OCI-LY7 (cell line): ENCODE measurements around the gene AOPEP. TPM values are rescaled to one million over a fixed set of nuclear protein-coding genes. Genes with fewer than 3 reads are reported as not detected.

ENCODE experiments used
- BruUV-seq: library from RNA; stranded (reverse); fragments of 400-500 nt; replicated peaks from 2 replicates; lab custom pipeline; 2021; lab: Mats Ljungman, UMichigan
- CTCF ChIA-PET: fragments of 300-600 bp; sonication (Branson Sonifier 250); formaldehyde crosslinking; loops from one replicate; lab custom pipeline; 2022; ENCODE audit warnings: antibody characterized with exemption; ENCODE audit not compliant: unreplicated experiment; lab: Charles Lee
- POLR2A ChIA-PET: fragments of 300-600 bp; sonication (Branson Sonifier 250); formaldehyde crosslinking; loops from one replicate; lab custom pipeline; 2022; ENCODE audit warnings: antibody characterized with exemption; lab: Charles Lee
- DNase-seq: peaks from one replicate; pipeline ENCODE4 v3.0.0-alpha.2; 2015; ENCODE audit warnings: low spot score
- H2AFZ ChIP-seq: fragments of 200-600 bp; sonication (generic), shearing (Covaris generic); 2 replicates; pipeline ENCODE4 v1.6.1; 2014; ENCODE audit warnings: mild to moderate bottlenecking, antibody characterized with exemption, low read length, moderate library complexity
- H3K27ac ChIP-seq: fragments of 200-600 bp; sonication (generic); 2 replicates; pipeline ENCODE4 v1.5.1; 2014; ENCODE audit warnings: mixed run types, low read depth, mild to moderate bottlenecking, moderate library complexity, low read length, inconsistent platforms; ENCODE audit not compliant: poor library complexity, severe bottlenecking
- H3K36me3 ChIP-seq: fragments of 200-600 bp; sonication (generic); 2 replicates; pipeline ENCODE4 v1.6.1; 2014; ENCODE audit warnings: mild to moderate bottlenecking, antibody characterized with exemption, low read length, moderate library complexity, mixed read lengths; ENCODE audit not compliant: insufficient read depth
- H3K4me1 ChIP-seq: fragments of 200-600 bp; sonication (generic); 2 replicates; pipeline ENCODE4 v1.5.1; 2014; ENCODE audit warnings: mild to moderate bottlenecking, low read length; ENCODE audit not compliant: insufficient read depth, poor library complexity, severe bottlenecking
- H3K4me2 ChIP-seq: fragments of 200-600 bp; sonication (generic); 2 replicates; pipeline ENCODE4 v1.6.1; 2014; ENCODE audit warnings: mild to moderate bottlenecking, low read length
- H3K4me3 ChIP-seq: fragments of 200-600 bp; sonication (generic); 2 replicates; pipeline ENCODE4 v1.5.1; 2014; ENCODE audit warnings: mild to moderate bottlenecking, low read depth, low read length; ENCODE audit not compliant: poor library complexity, severe bottlenecking
- H3K79me2 ChIP-seq: fragments of 200-600 bp; sonication (generic); 2 replicates; pipeline ENCODE4 v1.6.1; 2016; ENCODE audit warnings: low read depth, mild to moderate bottlenecking, low read length, moderate library complexity, mixed read lengths; ENCODE audit not compliant: insufficient read depth
- H3K9me2 ChIP-seq: fragments of 200-600 bp; sonication (generic); 2 replicates; pipeline ENCODE4 v1.6.1; 2016; ENCODE audit warnings: mild to moderate bottlenecking, low read length, mixed read lengths; ENCODE audit not compliant: insufficient read depth
- H3K9me3 ChIP-seq: fragments of 200-600 bp; sonication (generic); 2 replicates; pipeline ENCODE4 v1.6.1; 2014; ENCODE audit warnings: mild to moderate bottlenecking, mixed run types, low read length, mixed read lengths
- H4K20me1 ChIP-seq: fragments of 200-600 bp; sonication (generic); 2 replicates; pipeline ENCODE4 v1.6.1; 2014; ENCODE audit warnings: mild to moderate bottlenecking, antibody characterized with exemption, low read length, moderate library complexity, mixed read lengths; ENCODE audit not compliant: insufficient read depth
- EZH2phosphoT487 ChIP-seq: fragments of 200-600 bp; sonication (generic); IDR thresholded peaks from 2 replicates; pipeline ENCODE4 v1.6.1; 2018; ENCODE audit warnings: low read depth, borderline replicate concordance, mild to moderate bottlenecking, mixed run types, antibody characterized with exemption, low read length, moderate library complexity, mixed read lengths
- intact Hi-C: fragments of 100-400 bp; cut with micrococcal nuclease; formaldehyde crosslinking; loops from one replicate; pipeline ENCODE4 v1.10.0; 2022; ENCODE audit not compliant: unreplicated experiment
- total RNA-seq, 2 experiments: library from RNA; depleted of rRNA in 1 of 2; stranded (reverse); fragments of >200 nt in 1 of 2; shearing (Covaris generic) in 1 of 2; gene quantifications; 2 replicates each; pipeline ENCODE4 v1.2.3, GENCODE V29; 2014 to 2022
- TF ChIP-seq, protein P1 (sequence below): fragments of 200-600 bp; sonication (generic); conservative IDR thresholded peaks from 2 replicates; pipeline ENCODE4 v1.5.1; 2014; ENCODE audit warnings: mild to moderate bottlenecking, antibody characterized with exemption, low read length, moderate library complexity, mixed read lengths

The AOPEP gene
- total RNA-seq, 2 experiments from 2014 or later = 17.3 to 24.3 TPM

- TF ChIP-seq, protein P1, sequence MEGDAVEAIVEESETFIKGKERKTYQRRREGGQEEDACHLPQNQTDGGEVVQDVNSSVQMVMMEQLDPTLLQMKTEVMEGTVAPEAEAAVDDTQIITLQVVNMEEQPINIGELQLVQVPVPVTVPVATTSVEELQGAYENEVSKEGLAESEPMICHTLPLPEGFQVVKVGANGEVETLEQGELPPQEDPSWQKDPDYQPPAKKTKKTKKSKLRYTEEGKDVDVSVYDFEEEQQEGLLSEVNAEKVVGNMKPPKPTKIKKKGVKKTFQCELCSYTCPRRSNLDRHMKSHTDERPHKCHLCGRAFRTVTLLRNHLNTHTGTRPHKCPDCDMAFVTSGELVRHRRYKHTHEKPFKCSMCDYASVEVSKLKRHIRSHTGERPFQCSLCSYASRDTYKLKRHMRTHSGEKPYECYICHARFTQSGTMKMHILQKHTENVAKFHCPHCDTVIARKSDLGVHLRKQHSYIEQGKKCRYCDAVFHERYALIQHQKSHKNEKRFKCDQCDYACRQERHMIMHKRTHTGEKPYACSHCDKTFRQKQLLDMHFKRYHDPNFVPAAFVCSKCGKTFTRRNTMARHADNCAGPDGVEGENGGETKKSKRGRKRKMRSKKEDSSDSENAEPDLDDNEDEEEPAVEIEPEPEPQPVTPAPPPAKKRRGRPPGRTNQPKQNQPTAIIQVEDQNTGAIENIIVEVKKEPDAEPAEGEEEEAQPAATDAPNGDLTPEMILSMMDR = no peak
- TF ChIP-seq EZH2phosphoT487 = no peak
- Histone ChIP-seq H4K20me1 (no peaks in the 10 kb centered on the region), H3K27ac (no peak overlapping the region), H3K9me2 (no peaks in the 10 kb centered on the region), H3K4me1 (no peaks in the 10 kb centered on the region), H3K36me3 (no peaks in the 10 kb centered on the region), H3K79me2 (no peaks in the 10 kb centered on the region), H3K4me3 (no peak overlapping the region), H2AFZ (no peak overlapping the region), H3K4me2 (no peak overlapping the region), H3K9me3 (0 out of 2 replicates have a peak, but pooled peaks cover 6% of the 10 kb centered on the region)
- CTCF ChIA-PET = no interaction called here
- no peak for DNase-seq
- intact Hi-C loops = no loop called here
- no TSS peak for BruUV-seq
- POLR2A ChIA-PET = no interaction called here
Measured at GRCh38 chr9:94833802-94834201, 107.3 kb downstream of the AOPEP start.

- Histone ChIP-seq H3K4me2 (no peak overlapping the region), H3K36me3 (no peaks in the 10 kb centered on the region), H3K27ac (no peak overlapping the region), H3K4me3 (no peak overlapping the region), H3K9me3 (0 out of 2 replicates have a peak, but pooled peaks cover 6% of the 10 kb centered on the region), H3K4me1 (no peaks in the 10 kb centered on the region), H3K9me2 (no peaks in the 10 kb centered on the region), H3K79me2 (no peaks in the 10 kb centered on the region), H2AFZ (no peak overlapping the region), H4K20me1 (no peaks in the 10 kb centered on the region)
- DNase-seq = no peak
- ChIA-PET CTCF (no interaction called here), POLR2A (interaction anchor here (0.9 kb wide), 1 partner anchor 15 kb away, joined by 3 read pairs; no protein-coding TSS in a partner anchor)
- intact Hi-C loops = no loop called here
- no TSS peak for BruUV-seq
- TF ChIP-seq EZH2phosphoT487 = no peak
- TF ChIP-seq, protein P1 = no peak
Measured at GRCh38 chr9:94837404-94837803, 110.9 kb downstream of the AOPEP start.

- CTCF ChIA-PET = no interaction called here
- H2AFZ ChIP-seq = no peak overlapping the region
- H3K4me2 ChIP-seq = no peak overlapping the region
- H3K9me2 ChIP-seq = no peaks in the 10 kb centered on the region
- no peak for TF ChIP-seq EZH2phosphoT487
- TF ChIP-seq, protein P1 = no peak
- no TSS peak for BruUV-seq
- no peaks in the 10 kb centered on the region for H3K4me1 ChIP-seq
- POLR2A ChIA-PET = no interaction called here
- 0 out of 2 replicates have a peak, but pooled peaks cover 6% of the 10 kb centered on the region for H3K9me3 ChIP-seq
- H3K36me3 ChIP-seq = no peaks in the 10 kb centered on the region
- intact Hi-C loops = no loop called here
- no peaks in the 10 kb centered on the region for H4K20me1 ChIP-seq
- no peaks in the 10 kb centered on the region for H3K79me2 ChIP-seq
- no peak overlapping the region for H3K27ac ChIP-seq
- DNase-seq = no peak
- no peak overlapping the region for H3K4me3 ChIP-seq
Measured at GRCh38 chr9:94839398-94839797, 112.9 kb downstream of the AOPEP start.
